Globus pallidus (tissue), 1 donor: ENCODE data around the gene TCERG1L.
"Not testable (repeated sequence)": the region's sequence is repeated elsewhere in the genome, so short reads cannot be mapped to it uniquely, and the experiment has no call there.

ENCODE experiments used
- DNase-seq: peaks from one replicate; pipeline ENCODE4 v3.0.0-alpha.2; 2015; ENCODE audit warnings: low spot score

TCERG1L gene, protein sequence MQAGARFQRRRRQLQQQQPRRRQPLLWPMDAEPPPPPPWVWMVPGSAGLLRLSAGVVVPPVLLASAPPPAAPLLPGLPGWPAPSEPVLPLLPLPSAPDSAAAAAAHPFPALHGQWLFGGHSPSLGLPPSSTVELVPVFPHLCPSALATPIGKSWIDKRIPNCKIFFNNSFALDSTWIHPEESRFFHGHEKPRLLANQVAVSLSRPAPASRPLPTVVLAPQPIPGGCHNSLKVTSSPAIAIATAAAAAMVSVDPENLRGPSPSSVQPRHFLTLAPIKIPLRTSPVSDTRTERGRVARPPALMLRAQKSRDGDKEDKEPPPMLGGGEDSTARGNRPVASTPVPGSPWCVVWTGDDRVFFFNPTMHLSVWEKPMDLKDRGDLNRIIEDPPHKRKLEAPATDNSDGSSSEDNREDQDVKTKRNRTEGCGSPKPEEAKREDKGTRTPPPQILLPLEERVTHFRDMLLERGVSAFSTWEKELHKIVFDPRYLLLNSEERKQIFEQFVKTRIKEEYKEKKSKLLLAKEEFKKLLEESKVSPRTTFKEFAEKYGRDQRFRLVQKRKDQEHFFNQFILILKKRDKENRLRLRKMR

DNA sequence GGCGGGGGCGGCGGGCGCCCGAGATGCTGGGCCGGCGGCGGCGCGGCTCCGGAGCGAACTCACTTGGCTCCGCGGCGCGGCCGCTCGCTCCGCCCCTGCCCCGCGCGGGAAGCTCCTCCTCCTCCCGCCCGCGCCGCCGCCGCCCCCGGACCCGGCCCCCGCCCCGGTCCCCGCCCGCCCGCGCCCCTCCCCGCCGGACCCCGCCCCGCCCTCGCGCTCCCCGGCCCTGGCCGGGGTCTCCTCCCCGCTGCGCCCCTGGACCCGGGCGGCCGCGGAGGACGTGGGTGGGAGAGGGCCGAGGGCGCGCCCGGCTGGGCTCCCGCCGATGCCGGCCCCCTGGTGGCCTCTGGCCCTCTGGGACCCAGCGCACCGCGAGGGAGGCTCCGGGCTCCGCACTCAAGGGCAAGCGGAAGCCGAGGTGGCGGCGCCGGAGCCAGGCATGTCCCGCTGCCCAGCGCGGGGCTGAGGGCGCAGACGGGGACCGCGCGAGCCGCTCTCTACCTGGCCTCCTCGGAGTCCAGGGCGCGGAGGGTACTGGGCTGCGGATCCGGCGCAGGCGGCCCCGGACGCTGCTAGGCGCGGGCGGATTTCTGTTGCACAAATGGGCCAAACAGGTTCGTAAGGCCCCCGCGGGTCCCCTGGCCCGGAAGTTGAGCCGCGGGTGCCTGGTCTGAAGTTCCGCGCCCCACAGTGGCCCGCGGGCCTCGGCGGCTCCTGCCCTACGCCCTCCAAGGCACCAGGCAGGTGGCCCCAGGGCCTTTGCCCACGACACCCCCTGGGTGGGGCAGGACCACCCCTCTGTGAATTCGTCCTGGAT, at the start of gene TCERG1L:
TCERG1L (minus strand) TSS at position 61 of the 817 bp plus-strand sequence. CDS start 86 bp downstream, outside the sequence.
- DNase-seq, result no peak

DNA sequence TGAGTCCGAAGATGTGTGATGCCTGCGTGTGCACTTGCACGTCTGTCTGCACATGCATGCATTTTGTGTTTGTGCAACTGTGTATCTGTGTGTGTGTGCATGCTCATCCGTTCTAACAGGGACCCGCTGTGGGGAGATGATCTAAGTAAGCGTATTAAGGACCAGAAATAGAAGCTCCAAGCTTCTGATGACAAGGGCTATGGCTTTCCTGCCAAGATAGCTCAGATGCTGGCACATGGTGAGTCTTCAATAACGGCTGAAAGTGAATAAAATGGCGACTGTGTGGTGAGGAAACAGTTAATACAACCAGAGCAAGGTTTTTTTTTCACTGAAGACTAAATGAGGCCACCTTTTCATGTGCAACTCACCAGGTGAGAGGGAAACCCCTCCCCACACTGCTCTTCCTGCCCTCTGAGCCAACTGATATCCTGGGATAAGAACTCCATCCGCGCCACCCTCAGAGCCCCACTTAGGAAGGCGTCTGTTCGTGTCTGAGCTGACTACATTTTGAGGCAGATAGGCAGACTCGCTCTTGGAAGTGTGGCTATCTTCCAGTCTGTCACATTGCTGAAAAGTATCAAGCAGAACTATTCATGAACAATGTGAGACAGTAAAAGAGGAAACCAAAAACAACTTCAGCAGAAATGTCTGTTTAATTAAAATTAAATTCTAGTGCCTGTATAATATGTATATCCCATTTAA, 47.4 kb upstream of the TCERG1L start:
- DNase-seq, result no peak

DNA sequence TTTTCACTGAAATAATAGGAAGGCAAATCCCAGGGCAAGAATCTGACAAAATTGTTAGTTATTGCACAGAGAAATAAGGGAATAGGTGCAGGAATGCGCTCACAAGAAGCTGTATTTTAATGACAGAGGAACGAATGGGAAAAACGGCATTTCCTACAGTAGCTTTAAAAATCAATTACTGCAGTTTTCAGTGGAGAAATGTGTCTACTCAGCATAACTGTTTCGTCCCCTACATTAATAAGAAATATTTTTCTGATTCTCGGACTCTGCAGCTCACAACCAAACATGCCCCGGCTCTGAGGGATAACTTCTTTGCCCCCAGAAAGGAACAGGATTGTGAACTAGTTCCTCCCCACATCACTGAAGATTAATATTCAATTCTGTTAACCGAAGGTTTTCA, 44.9 kb upstream of the TCERG1L start:
- no peak for DNase-seq

DNA sequence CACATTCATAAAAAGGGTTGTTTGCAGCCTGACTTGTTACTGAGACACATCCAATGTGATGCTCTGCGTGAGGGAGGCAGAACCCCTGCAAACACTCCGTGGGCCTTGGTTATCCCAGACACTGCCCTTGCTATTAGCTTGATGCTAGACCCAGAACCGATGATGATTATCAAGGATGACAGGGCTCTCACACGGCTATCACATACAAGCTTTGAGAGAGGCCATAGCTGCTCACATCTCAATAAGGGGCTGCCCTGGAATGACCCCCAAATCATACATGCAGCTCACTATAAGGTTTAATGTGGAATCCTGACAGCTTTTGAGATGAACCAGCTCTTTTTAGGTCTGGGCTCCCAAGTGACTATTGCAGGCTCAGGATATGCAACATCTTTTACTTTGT, 44.4 kb upstream of the TCERG1L start:
- no peak for DNase-seq

DNA sequence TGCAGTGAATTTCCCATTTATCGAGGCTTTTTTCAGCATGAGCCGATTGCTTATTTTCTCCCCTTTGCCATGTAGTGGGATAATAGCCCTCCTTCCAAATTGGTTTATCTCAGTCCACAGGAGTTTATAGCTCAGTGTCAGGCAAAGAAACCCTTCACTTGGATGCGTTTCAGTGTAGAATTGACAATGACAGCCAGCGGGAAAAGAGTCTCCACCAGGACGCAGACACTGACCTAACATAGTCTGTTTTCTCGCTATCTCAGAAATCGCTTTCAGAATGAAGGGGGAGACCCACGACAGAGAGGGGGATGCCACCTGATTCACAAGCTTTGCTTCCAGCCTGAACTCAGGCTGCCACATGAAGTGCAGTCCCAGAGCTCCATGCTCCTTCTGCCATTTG, 43.5 kb upstream of the TCERG1L start:
- DNase-seq, result no peak

DNA sequence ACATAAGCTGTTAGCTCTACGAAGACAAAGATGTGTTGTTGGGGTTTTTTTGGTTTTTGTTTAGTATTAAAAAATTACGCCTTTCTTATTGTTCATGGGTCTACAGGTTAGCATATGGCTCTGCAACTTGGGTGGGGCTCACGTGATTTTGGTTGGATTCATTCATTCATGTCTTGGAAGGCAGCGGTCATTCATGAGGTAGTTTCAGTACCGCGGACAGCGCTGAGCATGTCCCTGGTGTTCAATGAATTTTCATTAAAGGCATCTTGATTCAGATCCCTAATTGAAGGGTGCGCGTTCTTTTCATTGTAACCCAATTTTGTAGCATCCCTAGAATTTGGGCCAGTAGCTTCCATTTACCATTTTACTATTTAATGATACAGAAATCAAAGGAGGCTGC, 42.9 kb upstream of the TCERG1L start:
- DNase-seq, result no peak

DNA sequence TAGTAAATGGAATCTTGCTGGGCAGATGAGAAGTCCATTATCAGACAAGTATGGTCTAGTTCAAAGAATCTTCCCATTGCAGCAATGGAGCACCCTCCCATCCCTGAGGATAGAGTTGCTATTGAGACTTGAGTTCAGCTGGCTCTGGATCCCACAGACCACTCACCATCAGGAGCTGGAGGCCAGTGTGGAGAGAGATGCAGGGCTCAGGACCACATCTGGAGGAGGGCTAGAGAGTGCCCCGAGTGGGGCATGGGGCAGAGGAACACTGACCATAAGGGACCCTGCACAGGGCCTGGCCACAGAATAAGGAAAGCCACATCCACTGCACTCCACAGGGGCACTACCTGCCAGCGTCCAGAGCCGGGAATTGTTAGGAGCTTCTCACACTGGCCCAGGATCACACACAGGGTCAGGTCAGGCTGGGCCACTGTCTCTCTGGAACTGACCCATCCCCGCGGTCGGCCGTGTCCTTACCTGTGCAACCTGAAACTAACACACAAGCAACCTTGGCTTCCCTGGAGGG, 41.3 kb upstream of the TCERG1L start:
- DNase-seq, result no peak

DNA sequence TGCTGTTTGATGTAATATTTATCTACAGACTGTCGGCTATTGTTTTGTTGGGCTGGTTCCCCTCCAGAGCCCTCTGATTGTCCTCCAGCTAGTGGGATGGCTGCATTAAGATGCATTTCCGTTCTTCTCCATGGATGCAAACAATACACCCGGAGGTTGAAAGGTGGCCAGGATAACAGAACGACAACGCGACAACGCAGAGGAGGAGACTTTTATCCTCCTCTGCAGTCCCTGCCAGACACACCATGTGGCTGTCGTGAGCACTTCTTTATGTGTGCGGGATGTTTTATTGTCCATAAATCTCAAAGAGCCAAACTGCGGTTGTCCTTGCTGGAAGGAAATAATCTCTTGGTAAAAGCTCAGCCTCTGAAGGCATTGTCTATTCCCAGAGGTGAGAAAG, 39.1 kb upstream of the TCERG1L start:
- DNase-seq, result no peak

DNA sequence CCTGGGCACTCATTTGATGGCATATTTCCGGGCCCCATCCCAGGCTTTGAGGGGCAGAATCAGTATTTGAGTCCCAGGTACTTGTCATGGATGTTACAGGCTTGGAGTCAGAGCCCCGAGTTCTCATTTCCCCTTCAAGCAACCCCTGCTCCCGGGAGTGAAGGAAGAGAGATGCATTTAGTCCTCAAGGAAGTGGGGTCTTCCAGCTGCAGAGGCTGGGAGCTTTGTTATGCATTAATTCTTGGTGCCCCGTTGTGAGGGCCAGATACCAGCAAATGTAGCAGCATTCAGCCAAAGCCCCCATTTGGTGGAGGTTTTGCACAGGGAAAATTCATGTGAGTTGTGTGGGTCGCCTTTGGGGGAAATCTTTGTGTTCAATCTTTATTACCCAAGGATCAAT, 38.7 kb upstream of the TCERG1L start:
- no peak for DNase-seq

DNA sequence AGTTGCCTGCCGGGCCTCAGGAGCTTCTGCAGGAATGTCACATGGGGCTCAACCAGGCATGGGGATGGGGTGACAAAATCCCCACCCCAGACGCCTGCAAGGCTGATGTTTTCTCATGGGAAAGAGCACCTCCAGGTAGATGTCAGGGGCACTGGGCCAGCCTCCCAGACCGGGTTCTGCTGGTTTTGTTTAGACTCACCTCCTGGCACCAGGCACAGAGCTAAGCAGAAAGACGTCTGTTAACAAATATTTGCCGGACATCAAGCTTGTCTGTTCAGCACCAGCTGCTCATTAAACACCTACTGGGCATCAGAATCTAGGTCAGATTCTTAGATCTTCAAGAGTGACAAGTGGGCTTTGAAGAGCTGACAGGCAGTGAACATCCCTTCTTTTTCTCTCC, 34.9 kb upstream of the TCERG1L start:
- no peak for DNase-seq

DNA sequence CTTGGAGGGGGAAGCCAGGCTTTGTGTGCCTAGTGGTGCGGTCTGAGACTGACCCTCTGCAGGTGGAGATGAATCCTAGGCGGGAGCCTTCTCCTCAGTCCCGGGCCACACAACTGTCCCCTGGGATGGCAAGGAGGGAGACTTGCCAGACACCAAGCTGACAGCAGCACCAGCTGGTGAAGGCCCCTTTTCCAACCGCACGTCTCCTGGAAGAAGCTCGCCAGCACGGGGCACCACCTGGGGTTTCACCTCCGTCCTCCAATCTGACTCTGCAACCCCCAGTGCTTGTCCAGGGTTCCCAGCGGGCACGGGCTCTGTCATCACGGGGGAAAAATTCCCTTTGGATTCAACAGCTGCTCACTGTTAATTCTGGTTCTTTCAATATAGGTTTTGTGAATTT, 34.2 kb upstream of the TCERG1L start:
- no peak for DNase-seq

DNA sequence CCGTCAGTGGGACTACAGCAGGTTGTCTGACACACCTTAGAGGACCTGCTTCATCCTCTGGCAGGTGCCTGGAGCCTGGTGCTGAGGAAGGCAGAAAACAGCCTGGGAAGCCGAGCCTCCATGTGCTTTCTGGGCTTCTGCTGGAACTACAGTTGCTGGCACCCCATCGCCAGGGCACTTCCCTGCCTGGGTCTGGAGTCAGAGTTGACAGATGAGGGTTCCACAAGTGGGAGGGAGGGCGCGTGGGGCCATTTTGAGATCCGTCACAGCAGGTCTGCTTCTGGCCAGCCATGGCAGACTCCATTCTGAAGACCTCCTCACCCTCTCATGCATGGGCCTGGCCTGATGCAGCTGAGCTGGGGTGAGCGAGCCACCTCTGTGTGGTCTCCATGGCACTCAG, 33.2 kb upstream of the TCERG1L start:
- no peak for DNase-seq

DNA sequence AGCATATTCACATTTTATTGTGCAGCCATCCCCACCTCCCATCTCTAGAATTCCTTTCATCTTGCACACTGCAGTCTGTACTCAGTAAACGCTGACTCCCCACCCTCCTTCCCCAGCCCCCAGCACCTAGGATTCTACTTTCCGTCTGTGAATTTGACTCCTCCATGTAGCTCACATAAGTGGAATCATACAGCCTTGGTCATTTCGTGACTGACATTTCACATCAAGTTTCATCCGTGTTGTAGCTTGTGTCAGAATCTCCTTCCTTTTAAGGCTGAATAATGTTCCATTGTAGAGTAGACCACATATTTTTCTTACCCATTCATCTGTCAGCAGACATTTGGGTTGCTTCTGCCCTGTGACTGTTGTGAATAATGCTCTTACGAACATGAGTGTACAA, 26.2 kb upstream of the TCERG1L start:
- no peak for DNase-seq

DNA sequence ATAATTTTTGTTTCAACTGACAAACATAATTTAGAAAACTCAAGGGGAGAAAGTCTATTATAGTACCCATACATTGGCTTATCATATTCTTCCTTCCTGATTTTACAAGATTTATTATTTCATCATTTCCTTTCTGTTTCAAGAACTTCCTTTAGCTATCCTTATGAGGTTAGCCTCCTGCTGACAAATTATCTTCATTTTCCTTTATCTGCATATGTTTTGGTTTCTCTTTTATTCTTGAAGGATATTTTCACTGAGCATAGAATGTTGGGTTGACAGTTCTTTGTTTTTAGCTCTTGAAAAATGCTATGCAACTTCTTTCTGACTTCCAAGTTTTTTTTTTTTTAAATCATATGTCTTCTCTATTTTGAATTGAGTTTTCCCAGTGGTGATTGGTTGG, 21.3 kb upstream of the TCERG1L start:
- DNase-seq, result no peak

DNA sequence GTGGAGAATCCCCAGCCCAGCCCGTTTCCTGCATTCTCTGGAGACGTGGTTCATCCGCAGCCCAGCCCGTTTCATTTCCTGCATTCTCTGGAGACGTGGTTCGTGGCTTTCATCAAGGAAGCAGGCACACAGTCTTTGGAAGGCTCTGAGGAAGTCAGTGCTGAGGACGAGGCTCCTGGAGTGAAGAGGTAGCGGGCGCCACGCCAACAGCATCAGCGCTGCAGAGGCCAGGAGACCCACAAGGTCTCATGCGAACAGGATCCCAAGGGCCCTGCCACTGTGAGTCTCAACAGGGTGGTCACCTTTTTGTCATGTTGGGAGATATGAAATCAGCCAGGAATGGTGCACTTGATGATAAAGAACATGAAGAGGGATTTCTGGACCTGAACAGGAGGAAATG, 12.4 kb upstream of the TCERG1L start:
- DNase-seq, result no peak

DNA sequence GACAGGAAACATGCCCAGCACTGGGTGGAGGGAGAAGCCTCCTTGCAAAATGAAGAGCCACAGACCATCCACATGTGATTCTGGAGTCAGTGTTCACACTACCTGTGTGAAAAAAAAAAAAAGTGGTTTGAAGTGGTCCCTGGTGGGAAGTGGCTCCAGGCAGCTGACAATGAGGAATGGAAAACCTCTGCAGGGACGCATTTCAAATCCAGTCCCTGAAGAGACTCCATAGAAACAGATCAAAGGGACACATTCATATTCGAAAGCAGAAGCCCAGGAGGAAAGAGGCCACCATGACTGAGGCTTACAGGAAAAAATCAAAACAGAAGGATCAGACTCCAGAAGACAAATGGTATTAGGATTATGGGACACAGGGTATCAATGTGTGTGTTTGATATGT, 11.5 kb upstream of the TCERG1L start:
- DNase-seq, result no peak

DNA sequence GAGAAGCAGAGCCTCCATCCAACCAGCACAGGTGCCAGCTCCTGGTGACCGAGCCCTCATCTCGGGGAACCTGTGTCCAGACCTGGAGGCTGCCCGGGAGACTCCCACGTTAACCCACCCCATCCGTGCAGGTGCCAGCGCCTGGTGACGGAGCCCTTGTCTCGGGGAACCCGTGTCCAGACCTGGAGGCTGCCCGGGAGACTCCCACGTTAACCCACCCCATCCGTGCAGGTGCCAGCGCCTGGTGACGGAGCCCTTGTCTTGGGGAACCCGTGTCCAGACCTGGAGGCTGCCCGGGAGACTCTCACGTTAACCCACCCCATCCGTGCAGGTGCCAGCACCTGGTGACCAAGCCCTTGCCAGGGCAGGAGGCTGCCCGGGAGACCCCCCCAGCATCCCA, 11.1 kb upstream of the TCERG1L start:
- not testable (repeated sequence) for DNase-seq

DNA sequence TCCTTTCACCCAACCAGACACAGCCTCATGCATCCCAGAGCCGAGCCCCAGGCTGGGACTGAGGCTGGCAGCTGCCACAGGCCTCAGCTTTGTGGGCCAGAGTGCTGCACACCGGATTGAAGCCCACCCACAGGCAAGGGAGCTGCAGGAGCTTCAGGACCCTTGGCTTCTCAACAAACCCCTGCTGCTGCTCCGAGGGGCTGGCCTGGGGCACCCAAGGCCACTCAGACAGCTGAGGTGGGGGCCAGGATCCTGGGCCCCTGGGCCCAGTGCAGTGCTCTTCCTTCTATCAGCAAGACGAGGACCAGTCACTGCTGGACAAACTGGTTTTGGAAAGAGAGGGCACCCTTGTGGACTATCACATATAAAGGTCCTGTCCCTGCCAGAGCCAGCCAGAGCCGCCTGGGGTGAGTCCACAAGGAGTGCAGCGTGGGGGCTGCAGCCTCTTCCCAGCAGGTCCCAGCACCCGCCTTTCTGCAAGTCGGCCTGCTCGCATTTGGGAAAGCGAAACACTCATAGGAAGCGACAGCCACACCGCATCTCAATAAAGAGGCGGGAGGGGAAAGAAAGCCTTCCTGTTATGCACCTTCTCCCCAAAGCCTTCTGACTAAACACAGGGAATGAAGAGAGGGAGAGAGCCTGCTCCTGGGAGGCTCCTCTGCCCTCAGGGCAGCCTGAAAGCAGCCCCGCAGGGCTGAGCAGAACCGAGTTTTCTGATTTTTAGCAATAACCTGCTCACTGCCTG, 9.5 kb upstream of the TCERG1L start:
- DNase-seq, result no peak

DNA sequence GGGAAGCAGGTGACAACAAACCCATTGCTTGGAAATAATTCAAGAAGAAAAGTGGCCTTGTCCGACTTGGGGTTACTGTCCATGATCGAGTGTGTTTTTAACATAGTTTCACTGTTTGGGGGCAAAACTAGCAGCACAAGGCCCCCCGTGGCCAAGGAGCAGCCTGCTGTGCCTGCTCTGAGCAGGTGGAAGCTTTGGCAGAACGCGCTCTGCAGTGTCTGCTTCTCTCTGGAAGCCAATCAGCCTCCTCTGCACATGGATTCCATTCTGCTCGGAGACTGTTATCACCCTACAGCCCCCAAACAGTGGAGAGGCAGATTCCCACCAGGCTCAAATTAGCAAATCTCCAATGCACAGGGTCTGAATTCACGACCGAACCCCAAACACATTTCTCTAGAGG, 7.3 kb upstream of the TCERG1L start:
- no peak for DNase-seq

DNA sequence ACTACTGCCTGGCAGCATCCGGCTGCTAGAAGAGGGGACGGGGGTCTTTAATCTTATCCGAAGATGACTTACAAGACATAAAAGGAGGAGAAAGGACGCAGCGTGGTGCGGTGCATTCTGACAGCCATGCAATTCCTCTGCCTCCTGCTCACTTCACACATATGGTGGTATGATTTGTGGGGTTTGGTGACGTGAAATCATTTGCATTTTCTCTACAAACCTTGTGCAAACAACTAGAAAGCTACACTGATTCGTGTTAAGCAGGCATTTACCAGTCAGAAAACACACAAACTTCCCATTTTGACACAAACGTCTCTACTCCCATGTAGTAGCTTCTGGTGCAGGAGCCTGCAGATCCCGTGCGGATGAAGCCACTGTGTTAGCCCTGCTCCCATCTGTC, 6.8 kb upstream of the TCERG1L start:
- no peak for DNase-seq

DNA sequence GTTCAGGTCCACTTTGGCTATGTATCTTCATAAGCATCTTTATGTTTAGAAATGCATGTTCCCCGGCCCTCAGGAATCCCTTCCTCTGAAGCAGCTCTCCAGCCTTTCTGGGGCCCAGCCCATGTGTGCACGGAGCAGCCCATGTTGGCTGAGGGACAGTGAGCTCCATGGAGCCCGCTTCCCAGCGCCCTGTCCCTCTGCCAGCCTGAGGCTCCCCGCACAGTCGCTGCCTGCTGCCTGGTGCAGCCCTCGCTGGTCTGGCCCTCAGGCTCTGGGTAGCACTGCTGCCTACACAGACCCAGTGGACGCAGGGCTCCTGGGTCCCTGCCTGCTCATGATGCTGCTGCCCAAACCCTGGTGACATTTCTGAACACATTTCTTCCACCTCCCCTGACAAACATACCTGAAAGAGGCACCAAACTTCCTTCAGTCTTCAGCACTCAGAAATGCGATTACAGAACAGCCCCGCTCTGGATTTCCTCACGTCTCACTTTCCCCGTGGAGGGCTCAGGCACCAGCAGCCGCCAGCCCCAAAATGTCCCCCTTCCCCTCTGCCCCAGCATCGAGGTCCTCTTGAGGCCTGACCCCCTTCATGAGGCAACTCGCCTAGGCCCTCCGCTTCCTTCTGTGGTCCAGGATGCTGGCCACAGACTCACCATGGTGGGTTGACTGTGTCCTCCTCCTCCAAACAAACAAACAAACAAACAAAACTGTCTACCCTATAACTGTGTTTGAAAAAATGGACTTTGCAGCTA, 5.0 kb upstream of the TCERG1L start:
- no peak for DNase-seq
